ENCODE results near the gene VAMP4.

DNA sequence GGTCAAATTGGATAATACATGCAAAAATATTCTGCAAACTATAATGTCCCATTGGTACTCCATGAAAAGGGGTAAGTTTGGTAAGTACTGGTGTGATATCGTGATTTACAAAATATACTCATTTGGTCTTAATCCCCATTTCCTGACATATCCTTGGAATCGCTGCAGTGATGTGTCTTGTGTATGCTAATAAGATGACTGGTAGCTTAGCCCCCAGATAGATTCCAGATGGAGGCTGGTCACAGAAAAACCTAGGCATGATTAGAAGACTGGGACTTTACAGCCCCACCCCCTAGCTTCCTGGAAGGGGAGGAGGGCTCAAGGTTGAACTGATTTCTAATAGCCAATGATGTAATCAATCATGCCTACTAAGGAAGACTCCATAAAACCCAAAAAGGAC, 3.0 kb downstream of the VAMP4 start:
- TF ChIP-seq, protein P1, sequence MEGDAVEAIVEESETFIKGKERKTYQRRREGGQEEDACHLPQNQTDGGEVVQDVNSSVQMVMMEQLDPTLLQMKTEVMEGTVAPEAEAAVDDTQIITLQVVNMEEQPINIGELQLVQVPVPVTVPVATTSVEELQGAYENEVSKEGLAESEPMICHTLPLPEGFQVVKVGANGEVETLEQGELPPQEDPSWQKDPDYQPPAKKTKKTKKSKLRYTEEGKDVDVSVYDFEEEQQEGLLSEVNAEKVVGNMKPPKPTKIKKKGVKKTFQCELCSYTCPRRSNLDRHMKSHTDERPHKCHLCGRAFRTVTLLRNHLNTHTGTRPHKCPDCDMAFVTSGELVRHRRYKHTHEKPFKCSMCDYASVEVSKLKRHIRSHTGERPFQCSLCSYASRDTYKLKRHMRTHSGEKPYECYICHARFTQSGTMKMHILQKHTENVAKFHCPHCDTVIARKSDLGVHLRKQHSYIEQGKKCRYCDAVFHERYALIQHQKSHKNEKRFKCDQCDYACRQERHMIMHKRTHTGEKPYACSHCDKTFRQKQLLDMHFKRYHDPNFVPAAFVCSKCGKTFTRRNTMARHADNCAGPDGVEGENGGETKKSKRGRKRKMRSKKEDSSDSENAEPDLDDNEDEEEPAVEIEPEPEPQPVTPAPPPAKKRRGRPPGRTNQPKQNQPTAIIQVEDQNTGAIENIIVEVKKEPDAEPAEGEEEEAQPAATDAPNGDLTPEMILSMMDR (IDR thresholded peaks at IDR 0.05): no peak
- TF ChIP-seq TCF7L2 (IDR thresholded peaks at IDR 0.05; ENCODE audit: low read depth, low read length): no peak
- TF ChIP-seq, protein P2, sequence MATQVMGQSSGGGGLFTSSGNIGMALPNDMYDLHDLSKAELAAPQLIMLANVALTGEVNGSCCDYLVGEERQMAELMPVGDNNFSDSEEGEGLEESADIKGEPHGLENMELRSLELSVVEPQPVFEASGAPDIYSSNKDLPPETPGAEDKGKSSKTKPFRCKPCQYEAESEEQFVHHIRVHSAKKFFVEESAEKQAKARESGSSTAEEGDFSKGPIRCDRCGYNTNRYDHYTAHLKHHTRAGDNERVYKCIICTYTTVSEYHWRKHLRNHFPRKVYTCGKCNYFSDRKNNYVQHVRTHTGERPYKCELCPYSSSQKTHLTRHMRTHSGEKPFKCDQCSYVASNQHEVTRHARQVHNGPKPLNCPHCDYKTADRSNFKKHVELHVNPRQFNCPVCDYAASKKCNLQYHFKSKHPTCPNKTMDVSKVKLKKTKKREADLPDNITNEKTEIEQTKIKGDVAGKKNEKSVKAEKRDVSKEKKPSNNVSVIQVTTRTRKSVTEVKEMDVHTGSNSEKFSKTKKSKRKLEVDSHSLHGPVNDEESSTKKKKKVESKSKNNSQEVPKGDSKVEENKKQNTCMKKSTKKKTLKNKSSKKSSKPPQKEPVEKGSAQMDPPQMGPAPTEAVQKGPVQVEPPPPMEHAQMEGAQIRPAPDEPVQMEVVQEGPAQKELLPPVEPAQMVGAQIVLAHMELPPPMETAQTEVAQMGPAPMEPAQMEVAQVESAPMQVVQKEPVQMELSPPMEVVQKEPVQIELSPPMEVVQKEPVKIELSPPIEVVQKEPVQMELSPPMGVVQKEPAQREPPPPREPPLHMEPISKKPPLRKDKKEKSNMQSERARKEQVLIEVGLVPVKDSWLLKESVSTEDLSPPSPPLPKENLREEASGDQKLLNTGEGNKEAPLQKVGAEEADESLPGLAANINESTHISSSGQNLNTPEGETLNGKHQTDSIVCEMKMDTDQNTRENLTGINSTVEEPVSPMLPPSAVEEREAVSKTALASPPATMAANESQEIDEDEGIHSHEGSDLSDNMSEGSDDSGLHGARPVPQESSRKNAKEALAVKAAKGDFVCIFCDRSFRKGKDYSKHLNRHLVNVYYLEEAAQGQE (IDR thresholded peaks at IDR 0.05; ENCODE audit: insufficient read depth in 1 of 2, low read depth in 2 of 2, low read length in 1 of 2): no peak
- TF ChIP-seq POLR2AphosphoS5 (IDR thresholded peaks at IDR 0.05; ENCODE audit: low read depth, low read length): no peak
